Stomach (tissue), 4 donors: ENCODE data around the gene TMEM132C.

Source experiments
- EP300 ChIP-seq: sonication (generic); formaldehyde crosslinking; IDR thresholded peaks from one replicate; pipeline ENCODE4 v1.6.1; 2017; ENCODE audit warnings: antibody characterized with exemption
- POLR2A ChIP-seq, 4 donors: fragments of 450-650 bp; IDR thresholded peaks; one replicate each; pipeline ENCODE4 v1.6.1; 2016; ENCODE audit warnings: antibody characterized with exemption in 4 of 4, control low read depth in 2 of 4, mild to moderate bottlenecking in 1 of 4, moderate library complexity in 1 of 4
- POLR2AphosphoS5 ChIP-seq, 3 donors: sonication (generic); formaldehyde crosslinking; IDR thresholded peaks; one replicate each; pipeline ENCODE4 v1.6.1; 2016; ENCODE audit warnings: antibody characterized with exemption in 3 of 3
- TF ChIP-seq, protein P1 (sequence below), 7 experiments: fragments of 450-650 bp in 4 of 7; fragments of 200-600 bp in 3 of 7; sonication (generic) in 3 of 7; IDR thresholded peaks; one replicate each; pipeline ENCODE4 v1.5.1; 2016 to 2019; ENCODE audit warnings: antibody characterized with exemption in 7 of 7, control low read depth in 2 of 7, mild to moderate bottlenecking in 1 of 7

DNA sequence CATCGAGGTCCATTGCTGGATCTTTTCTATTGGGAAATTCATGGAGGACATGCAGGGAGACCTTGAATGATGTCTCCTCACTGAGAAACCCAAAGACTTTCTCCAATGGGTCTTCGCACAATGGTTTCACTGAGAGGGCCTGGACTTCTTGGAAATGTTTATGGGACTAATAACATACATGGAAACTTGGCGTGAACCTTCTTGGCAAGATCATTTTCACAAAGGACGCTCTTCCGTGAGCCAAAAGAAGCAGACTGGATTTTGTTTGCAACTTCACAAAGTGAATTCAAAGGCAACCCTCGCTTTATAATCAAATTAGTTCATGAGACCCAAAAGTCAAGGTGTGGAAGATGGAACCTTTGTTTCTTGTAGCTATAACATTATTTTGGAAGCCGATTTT, 154.4 kb downstream of the TMEM132C start:
- TF ChIP-seq POLR2A (IDR thresholded peaks at IDR 0.05) (no peak), POLR2AphosphoS5 (IDR thresholded peaks at IDR 0.05) (no peak), EP300 (no peak)
- TF ChIP-seq, protein P1, sequence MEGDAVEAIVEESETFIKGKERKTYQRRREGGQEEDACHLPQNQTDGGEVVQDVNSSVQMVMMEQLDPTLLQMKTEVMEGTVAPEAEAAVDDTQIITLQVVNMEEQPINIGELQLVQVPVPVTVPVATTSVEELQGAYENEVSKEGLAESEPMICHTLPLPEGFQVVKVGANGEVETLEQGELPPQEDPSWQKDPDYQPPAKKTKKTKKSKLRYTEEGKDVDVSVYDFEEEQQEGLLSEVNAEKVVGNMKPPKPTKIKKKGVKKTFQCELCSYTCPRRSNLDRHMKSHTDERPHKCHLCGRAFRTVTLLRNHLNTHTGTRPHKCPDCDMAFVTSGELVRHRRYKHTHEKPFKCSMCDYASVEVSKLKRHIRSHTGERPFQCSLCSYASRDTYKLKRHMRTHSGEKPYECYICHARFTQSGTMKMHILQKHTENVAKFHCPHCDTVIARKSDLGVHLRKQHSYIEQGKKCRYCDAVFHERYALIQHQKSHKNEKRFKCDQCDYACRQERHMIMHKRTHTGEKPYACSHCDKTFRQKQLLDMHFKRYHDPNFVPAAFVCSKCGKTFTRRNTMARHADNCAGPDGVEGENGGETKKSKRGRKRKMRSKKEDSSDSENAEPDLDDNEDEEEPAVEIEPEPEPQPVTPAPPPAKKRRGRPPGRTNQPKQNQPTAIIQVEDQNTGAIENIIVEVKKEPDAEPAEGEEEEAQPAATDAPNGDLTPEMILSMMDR (IDR thresholded peaks at IDR 0.05), result no peak
